H9 (cell line): Measurements from ENCODE around the gene MYCBPAP. TPM values are rescaled to one million over a fixed set of nuclear protein-coding genes. Genes with fewer than 3 reads are reported as not detected.
A peak's percentile ranks its signal among the peaks of the same experiment; 100 is the strongest.

Experiments used
- DNase-seq: peaks from one replicate; pipeline ENCODE4 v3.0.0-alpha.2; 2017
- H2AFZ ChIP-seq: one replicate; pipeline ENCODE4 v1.6.1; 2013; ENCODE audit warnings: mild to moderate bottlenecking, low read length, control low read depth, moderate library complexity
- H2AK5ac ChIP-seq: 2 replicates; pipeline ENCODE4 v1.6.1; 2013; ENCODE audit warnings: low read length, control low read depth, mixed read lengths; ENCODE audit not compliant: insufficient read length
- H2BK120ac ChIP-seq: one replicate; pipeline ENCODE4 v1.6.1; 2013; ENCODE audit warnings: low read depth, mild to moderate bottlenecking, low read length, control low read depth, inconsistent platforms; ENCODE audit not compliant: poor library complexity, severe bottlenecking
- H2BK12ac ChIP-seq: 2 replicates; pipeline ENCODE4 v1.6.1; 2013; ENCODE audit warnings: low read length, control low read depth, mixed read lengths, low read depth; ENCODE audit not compliant: insufficient read length
- H2BK15ac ChIP-seq: 2 replicates; pipeline ENCODE4 v1.6.1; 2013; ENCODE audit warnings: low read depth, low read length, control low read depth
- H2BK20ac ChIP-seq: one replicate; pipeline ENCODE4 v1.6.1; 2013; ENCODE audit warnings: low read depth, mild to moderate bottlenecking, low read length, control low read depth, inconsistent platforms; ENCODE audit not compliant: poor library complexity, severe bottlenecking
- H2BK5ac ChIP-seq: 2 replicates; pipeline ENCODE4 v1.6.1; 2013; ENCODE audit warnings: low read length, control low read depth, mixed read lengths; ENCODE audit not compliant: insufficient read length
- H3K14ac ChIP-seq: 2 replicates; pipeline ENCODE4 v1.6.1; 2013; ENCODE audit warnings: low read length, control low read depth; ENCODE audit not compliant: insufficient read depth
- H3K18ac ChIP-seq: 2 replicates; pipeline ENCODE4 v1.6.1; 2013; ENCODE audit warnings: low read depth, mild to moderate bottlenecking, mixed read lengths, low read length, control low read depth; ENCODE audit not compliant: insufficient read length
- H3K23ac ChIP-seq: 2 replicates; pipeline ENCODE4 v1.6.1; 2013; ENCODE audit warnings: low read length, control low read depth, mixed read lengths, low read depth; ENCODE audit not compliant: insufficient read length
- H3K23me2 ChIP-seq: 2 replicates; pipeline ENCODE4 v1.6.1; 2013; ENCODE audit warnings: low read depth, mild to moderate bottlenecking, mixed read lengths, low read length, control low read depth; ENCODE audit not compliant: insufficient read length, poor library complexity, severe bottlenecking
- H3K27ac ChIP-seq: 2 replicates; pipeline ENCODE4 v1.5.1; 2013; ENCODE audit warnings: low read length, control low read depth, mixed read lengths, low read depth; ENCODE audit not compliant: insufficient read length
- H3K27me3 ChIP-seq: 2 replicates; pipeline ENCODE4 v1.6.1; 2013; ENCODE audit warnings: low read length, control low read depth, inconsistent platforms; ENCODE audit not compliant: insufficient read depth
- H3K4ac ChIP-seq: 2 replicates; pipeline ENCODE4 v1.6.1; 2013; ENCODE audit warnings: low read depth, mild to moderate bottlenecking, control low read depth, inconsistent platforms, low read length, moderate library complexity
- H3K4me1 ChIP-seq: 2 replicates; pipeline ENCODE4 v1.6.1; 2013; ENCODE audit warnings: low read length, control low read depth, inconsistent platforms; ENCODE audit not compliant: insufficient read depth
- H3K4me2 ChIP-seq: 2 replicates; pipeline ENCODE4 v1.6.1; 2013; ENCODE audit warnings: low read length, control low read depth, mixed read lengths; ENCODE audit not compliant: insufficient read length, insufficient read depth
- H3K56ac ChIP-seq: 2 replicates; pipeline ENCODE4 v1.6.1; 2013; ENCODE audit warnings: low read depth, mild to moderate bottlenecking, mixed read lengths, low read length, control low read depth; ENCODE audit not compliant: insufficient read length
- H3K79me1 ChIP-seq: 2 replicates; pipeline ENCODE4 v1.6.1; 2013; ENCODE audit warnings: low read depth, mild to moderate bottlenecking, moderate library complexity, low read length, control low read depth, inconsistent platforms; ENCODE audit not compliant: insufficient read depth, poor library complexity, severe bottlenecking
- H3K79me2 ChIP-seq: 2 replicates; pipeline ENCODE4 v1.6.1; 2013; ENCODE audit warnings: low read length, control low read depth, inconsistent platforms; ENCODE audit not compliant: insufficient read depth
- H3K9ac ChIP-seq: 2 replicates; pipeline ENCODE4 v1.6.1; 2013; ENCODE audit warnings: low read length, control low read depth, mixed read lengths; ENCODE audit not compliant: insufficient read length; ENCODE audit errors: extremely low read depth
- H3K9me3 ChIP-seq: one replicate; pipeline ENCODE4 v1.6.1; 2013; ENCODE audit warnings: low read depth, low read length, inconsistent platforms; ENCODE audit not compliant: control insufficient read depth
- H3T11ph ChIP-seq: one replicate; pipeline ENCODE4 v1.6.1; 2013; ENCODE audit warnings: mild to moderate bottlenecking, low read length, control low read depth, inconsistent platforms
- H4K20me1 ChIP-seq: one replicate; pipeline ENCODE4 v1.6.1; 2013; ENCODE audit not compliant: control insufficient read depth, insufficient read length, insufficient read depth
- H4K5ac ChIP-seq: 2 replicates; pipeline ENCODE4 v1.6.1; 2013; ENCODE audit warnings: low read depth, mild to moderate bottlenecking, mixed read lengths, low read length, control low read depth; ENCODE audit not compliant: insufficient read length
- H4K8ac ChIP-seq: replicated peaks from 2 replicates; pipeline ENCODE4 v1.6.1; 2013; ENCODE audit warnings: low read length, control low read depth, mixed read lengths, low read depth; ENCODE audit not compliant: insufficient read length
- H4K91ac ChIP-seq: 2 replicates; pipeline ENCODE4 v1.6.1; 2013; ENCODE audit warnings: low read depth, mild to moderate bottlenecking, moderate library complexity, mixed read lengths, low read length, control low read depth; ENCODE audit not compliant: insufficient read length
- H3K27ac Mint-ChIP-seq, 3 experiments: 2 replicates in 2 of 3; 3 replicates in 1 of 3; pipeline ENCODE4 v1.8.0; 2020 to 2021; ENCODE audit warnings: mixed read lengths in 3 of 3, mild to moderate bottlenecking in 1 of 3, moderate library complexity in 1 of 3
- H3K27me3 Mint-ChIP-seq: 2 replicates; pipeline ENCODE4 v1.8.0; 2021; ENCODE audit warnings: low read depth, mild to moderate bottlenecking, moderate library complexity, mixed read lengths
- H3K36me3 Mint-ChIP-seq, 3 experiments: 2 replicates in 2 of 3; 3 replicates in 1 of 3; pipeline ENCODE4 v1.8.0; 2020 to 2021; ENCODE audit warnings: low read depth in 3 of 3, mixed read lengths in 3 of 3; ENCODE audit not compliant: insufficient read depth in 1 of 3
- H3K4me1 Mint-ChIP-seq, 2 experiments: 2 replicates each; pipeline ENCODE4 v1.8.0; 2020; ENCODE audit warnings: mixed read lengths in 2 of 2
- H3K4me3 Mint-ChIP-seq, 2 experiments: 2 replicates in 1 of 2; 3 replicates in 1 of 2; pipeline ENCODE4 v1.8.0; 2020 to 2021; ENCODE audit warnings: mild to moderate bottlenecking in 2 of 2, mixed read lengths in 2 of 2, moderate library complexity in 1 of 2
- H3K9me3 Mint-ChIP-seq, 2 experiments: 2 replicates in 1 of 2; 3 replicates in 1 of 2; pipeline ENCODE4 v1.8.0; 2020; ENCODE audit warnings: mild to moderate bottlenecking in 2 of 2, mixed read lengths in 2 of 2, moderate library complexity in 1 of 2
- CTCF ChIP-seq: fragments of 200-600 bp; sonication (generic); conservative IDR thresholded peaks from 3 replicates; pipeline ENCODE4 v1.8.0; 2021; ENCODE audit warnings: antibody characterized with exemption, mild to moderate bottlenecking
- WGBS: extraction: QIAGEN DNeasy Blood & Tissue Kit; methylation state at CpG from one replicate; pipeline ENCODE4 v1.1.7; 2013; ENCODE audit warnings: missing lambda C conversion rate, low lambda C conversion rate, mixed read lengths; ENCODE audit not compliant: insufficient read length; ENCODE audit errors: extremely low coverage; 5-methylcytosine and 5-hydroxymethylcytosine counted together
- total RNA-seq: library from RNA; stranded (reverse); gene quantifications from 2 replicates; pipeline ENCODE4 v1.2.1, GENCODE V29; 2021

MYCBPAP gene
- total RNA-seq, 1 experiment from 2014 or later = 1.7 TPM

- Histone ChIP-seq H3K4ac (no peak overlapping the region), H4K91ac (no peak overlapping the region), H2BK5ac (no peak overlapping the region), H3T11ph (no peak overlapping the region), H2BK15ac (no peak overlapping the region), H3K4me2 (peak overlapping the region; percentile 56), H2BK120ac (no peak overlapping the region), H3K79me1 (no peaks in the 10 kb centered on the region), H2BK20ac (no peak overlapping the region), H4K8ac (no peak overlapping the region), H2BK12ac (no peak overlapping the region), H3K79me2 (no peaks in the 10 kb centered on the region), H2AK5ac (no peak overlapping the region), H4K5ac (no peak overlapping the region), H3K9me3 (no peaks in the 10 kb centered on the region), H3K18ac (no peak overlapping the region), H3K27ac (no peak overlapping the region), H3K23ac (no peak overlapping the region), H3K23me2 (peaks cover 2% of the 10 kb centered on the region), H3K56ac (no peak overlapping the region), H3K27me3 (peaks cover 12% of the 10 kb centered on the region; the same call in 1 of the 2 replicates), H3K9ac (no peak overlapping the region), H2AFZ (no peak overlapping the region), H4K20me1 (no peaks in the 10 kb centered on the region), H3K14ac (no peak overlapping the region), H3K4me1 (peaks cover 3% of the 10 kb centered on the region; the same call in 1 of the 2 replicates)
- WGBS = no CpG with 5 or more reads among the region's 37 CpGs
- Mint-ChIP-seq H3K36me3 (peaks cover 0 to 4% (median 2%) of the 10 kb centered on the region in 3 experiments; a peak in 5 of 7 replicates), H3K4me3 (peak overlapping the region; percentile 4 to 71; a peak in 2 of 5 replicates), H3K9me3 (no peaks in the 10 kb centered on the region), H3K4me1 (peaks cover 16 to 28% of the 10 kb centered on the region in 2 experiments), H3K27ac (no peak overlapping the region), H3K27me3 (peaks cover 41% of the 10 kb centered on the region)
- no peak for DNase-seq
- no peak for TF ChIP-seq CTCF
These were observed 39.0 kb upstream of the MYCBPAP start for GRCh38 chr17:50469208-50469605.
